DMS53 treated with DMSO at 0.1 percent for 48 hours (cell line): ENCODE data around the gene TMX2.
A peak's percentile ranks its signal among the peaks of the same experiment; 100 is the strongest.
"Not testable (repeated sequence)": the region's sequence is repeated elsewhere in the genome, so short reads cannot be mapped to it uniquely, and the experiment has no call there.

Experiments used
- DNase-seq: peaks from one replicate; lab custom pipeline; 2025; ENCODE audit not compliant: unreplicated experiment; lab: John Stamatoyannopoulos, UW

TMX2 gene, protein sequence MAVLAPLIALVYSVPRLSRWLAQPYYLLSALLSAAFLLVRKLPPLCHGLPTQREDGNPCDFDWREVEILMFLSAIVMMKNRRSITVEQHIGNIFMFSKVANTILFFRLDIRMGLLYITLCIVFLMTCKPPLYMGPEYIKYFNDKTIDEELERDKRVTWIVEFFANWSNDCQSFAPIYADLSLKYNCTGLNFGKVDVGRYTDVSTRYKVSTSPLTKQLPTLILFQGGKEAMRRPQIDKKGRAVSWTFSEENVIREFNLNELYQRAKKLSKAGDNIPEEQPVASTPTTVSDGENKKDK

DNA sequence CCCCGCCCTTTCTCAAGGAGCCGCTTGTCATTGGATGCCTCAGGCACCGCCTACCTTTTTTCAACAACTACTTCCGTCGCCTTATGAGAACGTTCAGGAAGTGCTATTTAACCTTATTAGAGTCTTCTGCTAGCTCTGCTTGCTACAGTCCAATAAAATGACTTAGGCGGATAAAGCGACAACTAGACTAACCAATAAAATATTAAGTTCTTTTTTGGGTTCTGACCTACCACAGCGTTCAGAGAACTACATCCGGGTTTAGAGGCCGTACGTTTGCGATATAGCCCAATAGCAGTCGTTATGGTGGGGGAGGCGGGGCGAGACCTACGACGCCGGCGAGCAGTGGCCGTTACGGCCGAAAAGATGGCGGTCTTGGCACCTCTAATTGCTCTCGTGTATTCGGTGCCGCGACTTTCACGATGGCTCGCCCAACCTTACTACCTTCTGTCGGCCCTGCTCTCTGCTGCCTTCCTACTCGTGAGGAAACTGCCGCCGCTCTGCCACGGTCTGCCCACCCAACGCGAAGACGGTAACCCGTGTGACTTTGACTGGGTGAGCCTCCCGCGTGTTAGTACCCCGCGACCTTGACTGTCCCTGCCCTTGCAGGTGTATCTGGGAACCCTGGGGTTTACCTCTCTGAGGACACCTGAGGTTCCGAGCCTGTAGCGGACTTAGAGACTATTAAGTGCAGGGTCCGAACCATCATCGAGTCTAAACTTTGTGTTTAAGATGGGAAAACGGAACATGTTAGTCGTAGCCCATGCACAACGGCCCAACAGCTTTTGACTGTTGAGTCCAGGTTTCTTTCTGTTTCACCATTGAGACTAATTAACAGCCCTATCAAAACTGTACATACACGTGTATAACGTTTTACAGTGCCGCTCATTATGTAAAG is at the start of gene TMX2:
TMX2 (plus strand) TSS at position 338 of the 895 bp plus-strand sequence; CDS start at position 364, 26 bp downstream.
- DNase-seq, result peak; percentile 83

DNA sequence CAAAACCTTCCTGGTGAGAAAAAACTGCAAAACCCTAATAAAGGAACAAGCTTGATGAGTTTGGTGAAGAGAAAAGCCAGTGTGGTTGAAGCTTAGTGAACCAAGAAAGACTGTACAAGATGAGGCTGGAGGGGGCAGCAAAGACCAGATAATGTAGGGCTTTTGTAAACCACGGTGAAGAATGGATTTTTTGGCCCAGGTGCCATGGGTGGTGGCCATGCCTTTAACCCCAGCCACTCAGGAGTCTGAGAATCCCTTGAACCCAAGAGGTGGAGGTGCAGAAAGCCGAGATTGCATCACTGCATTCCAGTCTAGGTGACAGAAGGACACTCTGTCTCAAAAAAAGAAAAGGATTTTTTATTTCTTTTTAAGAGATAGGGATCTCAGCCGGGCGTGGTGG is 49.5 kb upstream of the TMX2 start:
- DNase-seq, result no peak

DNA sequence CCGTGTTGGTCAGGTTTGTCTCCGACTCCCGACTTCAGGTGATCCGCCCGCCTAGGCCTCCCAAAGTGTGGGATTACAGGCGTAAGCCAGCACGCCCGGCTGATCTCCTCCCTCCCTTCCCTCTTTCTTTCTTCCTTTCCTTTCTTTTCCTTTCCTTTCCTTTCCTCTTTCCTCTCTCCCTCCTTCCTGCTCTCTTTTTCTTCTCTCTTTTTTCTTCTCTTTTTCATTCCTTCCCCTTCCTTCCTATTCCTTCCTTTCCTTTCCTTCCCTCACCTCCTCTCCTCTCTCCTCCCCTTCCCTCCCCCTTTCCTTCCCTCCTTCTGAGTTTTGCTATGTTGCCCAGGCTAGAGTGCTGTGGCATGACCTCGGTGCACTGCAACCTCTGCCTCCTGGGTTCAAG is 48.4 kb upstream of the TMX2 start:
- no peak for DNase-seq

DNA sequence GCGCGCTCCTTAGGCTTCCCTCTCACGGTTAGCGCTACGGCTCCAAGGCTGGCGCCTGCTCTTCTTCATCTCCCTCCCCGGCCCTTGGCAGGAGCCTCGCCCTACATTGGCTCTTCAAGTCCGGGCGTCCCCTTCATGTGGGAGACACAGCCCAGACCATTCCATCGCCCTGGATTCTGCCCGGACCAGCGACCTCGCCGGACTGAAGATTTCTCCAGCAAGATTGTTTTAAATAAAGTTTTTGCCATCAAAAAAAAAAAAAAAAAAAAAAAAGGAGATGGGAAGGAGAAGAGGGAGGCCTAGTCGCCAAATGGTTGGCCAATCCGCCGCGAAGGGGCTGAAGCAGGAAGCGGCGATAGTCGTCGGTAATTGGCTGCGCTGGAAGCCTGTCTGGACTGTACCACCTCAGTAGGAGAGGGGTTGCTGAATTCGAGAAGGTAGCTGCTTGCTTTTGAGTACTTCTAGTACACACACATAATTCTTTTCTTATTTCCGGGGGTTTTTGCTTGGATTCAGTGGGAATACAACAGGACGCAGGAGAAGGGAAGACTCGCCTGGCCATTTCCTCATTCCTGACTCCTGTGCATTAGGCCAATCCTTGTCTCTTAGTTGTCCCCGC is 45.2 kb upstream of the TMX2 start:
- DNase-seq, result peak; percentile 67

DNA sequence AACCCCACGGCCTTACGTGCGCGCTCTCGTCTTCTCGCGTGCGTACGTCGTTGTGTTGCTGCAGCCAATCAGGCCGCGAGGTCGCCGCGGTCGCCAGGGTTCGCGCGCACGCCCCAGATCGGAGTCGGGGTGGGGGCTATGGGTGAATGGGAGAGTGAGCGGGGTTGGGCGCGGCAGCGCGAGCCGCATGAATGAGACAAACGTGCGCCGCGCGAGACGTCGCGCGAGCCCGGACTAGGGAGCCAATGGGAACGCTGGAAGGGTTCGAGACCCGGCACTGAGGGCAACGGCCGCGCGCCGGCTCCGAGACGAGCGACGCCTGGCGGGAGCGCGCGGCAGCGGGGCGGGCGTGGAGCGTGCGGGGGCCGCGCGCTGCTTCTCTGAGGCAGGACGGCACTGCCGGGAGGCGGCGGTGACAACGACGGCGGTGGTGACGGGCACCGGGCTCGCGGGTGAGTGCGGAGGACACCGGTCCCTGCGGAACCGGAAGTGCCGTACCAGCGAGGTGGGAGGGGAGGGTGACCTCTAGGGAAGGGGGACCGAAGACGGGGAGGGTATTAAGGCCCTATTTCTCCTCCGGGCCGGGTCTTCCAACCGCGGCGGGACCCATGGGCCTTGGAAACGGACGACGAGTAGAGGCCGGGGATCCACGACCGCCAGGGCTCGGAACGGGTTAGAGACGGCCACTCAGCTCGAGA is 44.5 kb upstream of the TMX2 start, which contains the start of gene ZDHHC5:
ZDHHC5 (plus strand) TSS at position 379 of the 698 bp plus-strand sequence. CDS start 4,977 bp downstream, outside the sequence.
- peak; percentile 74 for DNase-seq

DNA sequence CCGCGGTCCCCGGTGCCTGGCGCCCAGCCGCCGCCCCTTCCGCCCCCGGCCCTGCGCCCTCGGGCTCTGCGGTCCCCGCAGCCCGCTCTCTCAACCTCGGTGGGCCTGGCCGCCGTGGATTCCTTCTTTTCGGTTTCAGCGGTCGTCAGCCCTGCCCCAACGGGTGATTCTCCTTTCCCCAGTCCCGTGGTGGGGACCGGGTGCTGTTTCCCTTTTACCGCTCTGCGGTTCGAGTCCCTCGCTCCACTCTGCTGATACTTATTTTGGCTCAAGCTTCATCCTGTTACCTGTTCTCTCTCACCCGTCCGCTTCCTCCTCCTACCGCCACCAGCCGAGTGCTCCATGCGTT is 44.0 kb upstream of the TMX2 start:
- DNase-seq, result no peak

DNA sequence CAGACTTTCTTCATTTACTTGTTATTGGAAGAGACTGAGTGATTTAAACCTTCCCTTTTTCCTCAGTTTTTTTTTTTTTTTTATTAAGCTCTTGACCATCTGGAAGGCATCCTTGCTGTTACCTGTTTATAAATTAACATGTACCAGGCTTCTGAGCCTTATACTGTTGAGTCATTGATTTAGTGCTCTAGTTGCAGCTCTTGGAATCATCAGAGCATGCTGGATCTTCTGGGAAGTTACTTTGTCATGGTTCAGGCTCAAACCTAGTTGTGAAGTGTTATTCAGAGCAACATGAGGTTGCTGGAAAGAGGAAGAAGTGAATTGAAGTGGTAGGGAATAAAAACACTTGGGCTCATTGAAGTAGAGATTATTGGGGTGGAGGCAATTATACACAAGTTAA is 38.1 kb upstream of the TMX2 start:
- no peak for DNase-seq

DNA sequence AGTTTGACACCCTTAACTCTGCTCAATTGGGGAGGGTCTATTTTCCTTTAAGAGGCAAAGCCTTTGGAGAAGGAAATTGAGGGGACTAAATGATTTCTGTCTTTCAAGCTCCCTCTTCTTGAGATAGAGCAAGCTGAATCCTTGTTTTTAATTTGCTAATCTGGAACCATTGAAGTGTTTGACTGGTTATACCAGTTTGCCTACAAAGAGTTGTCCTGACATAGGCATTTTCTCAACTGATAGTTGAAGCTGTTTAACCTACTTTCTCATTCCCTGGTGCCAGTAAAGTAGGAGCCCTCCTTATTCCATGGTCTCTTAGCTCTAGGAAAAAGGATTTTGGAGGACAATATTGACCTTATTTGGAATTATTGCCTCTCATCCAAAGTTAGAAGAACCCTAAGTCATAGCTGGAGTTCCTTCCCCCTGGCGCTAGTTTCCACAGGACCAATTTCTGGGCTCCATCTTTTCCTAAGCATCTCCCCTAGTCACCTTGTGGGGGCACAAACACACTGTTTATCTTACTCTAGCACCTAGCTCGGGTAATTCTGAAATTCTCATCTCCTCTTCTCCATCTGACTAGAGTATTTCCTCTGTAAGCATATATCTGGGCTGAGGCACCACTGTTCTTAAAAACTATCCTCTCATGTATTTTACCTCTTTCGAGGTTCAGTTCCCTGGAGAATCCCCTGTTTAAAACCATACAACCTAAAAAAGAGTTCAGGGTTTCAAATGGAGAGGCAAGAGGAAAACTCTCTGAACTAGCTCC is 37.0 kb upstream of the TMX2 start:
- no peak for DNase-seq

DNA sequence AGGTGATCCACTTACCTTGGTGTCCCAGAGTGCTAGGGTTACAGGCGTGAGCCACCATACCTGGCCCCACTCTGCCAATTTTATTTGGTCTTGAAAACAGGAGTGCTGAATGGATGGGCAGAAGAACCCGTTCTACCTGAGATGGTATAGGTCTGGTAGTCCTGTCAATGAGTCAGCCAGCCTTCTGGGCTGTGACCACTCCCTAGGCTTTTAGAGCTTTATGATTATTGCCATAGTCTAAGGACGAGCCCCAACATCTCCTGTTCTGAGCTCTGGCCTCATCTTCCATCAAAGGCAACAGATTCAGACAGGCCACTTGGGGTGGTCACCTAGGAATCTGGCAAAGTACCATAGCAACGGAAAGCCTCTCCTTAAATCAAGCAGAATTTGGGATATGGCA is 33.0 kb upstream of the TMX2 start:
- DNase-seq, result no peak

DNA sequence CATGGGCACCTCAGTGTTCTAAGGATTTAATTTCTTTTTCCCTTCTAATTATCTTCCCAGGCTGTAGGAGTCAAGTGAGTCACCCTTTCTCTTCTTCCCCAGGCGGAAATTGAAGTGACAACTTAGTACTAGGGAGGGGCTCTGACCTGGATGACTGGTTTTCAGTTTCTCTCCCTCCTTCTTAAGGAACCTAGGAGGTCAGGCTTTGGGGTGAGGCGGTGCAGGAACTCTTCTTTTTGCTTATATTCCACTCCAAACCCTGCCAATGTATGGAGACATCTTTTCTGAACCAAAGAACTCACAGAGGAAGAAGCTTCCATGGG is 31.9 kb upstream of the TMX2 start:
- no peak for DNase-seq

DNA sequence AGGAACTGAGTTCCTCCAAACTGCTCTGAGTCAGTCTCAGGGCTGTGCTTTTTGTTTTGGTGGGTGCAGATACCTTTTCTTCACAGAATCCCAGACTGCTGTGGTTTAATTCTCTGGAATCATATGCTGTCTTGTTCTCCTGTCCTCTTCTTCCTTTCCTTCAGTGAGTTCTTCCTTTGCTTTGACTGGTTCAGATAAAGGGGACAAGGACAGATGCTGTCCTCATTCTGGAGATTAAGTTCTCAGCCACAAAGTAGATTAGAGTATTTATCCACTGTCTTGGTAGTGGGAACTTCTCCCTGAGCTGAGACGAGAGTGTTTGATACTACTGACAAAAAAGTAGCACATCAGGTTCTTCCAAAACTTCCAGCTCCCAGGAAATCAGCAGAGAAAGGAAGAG is 31.2 kb upstream of the TMX2 start:
- no peak for DNase-seq

DNA sequence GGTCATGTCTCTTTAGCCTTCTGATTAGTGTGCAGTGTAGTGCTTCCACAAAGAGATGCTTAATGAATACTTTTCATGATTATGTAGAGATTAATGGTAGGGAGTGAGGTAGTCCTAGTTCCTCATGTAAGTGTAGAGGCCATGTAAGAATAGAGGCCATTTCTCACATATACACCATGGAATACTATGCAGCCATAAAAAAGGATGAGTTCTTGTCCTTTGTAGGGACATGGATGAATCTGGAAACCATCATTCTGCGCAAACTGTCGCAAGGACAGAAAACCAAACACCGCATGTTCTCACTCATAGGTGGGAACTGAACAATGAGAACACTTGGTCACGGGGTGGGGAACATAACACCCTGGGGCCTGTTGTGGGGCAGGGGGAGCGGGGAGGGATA is 21.9 kb upstream of the TMX2 start:
- not testable (repeated sequence) for DNase-seq

DNA sequence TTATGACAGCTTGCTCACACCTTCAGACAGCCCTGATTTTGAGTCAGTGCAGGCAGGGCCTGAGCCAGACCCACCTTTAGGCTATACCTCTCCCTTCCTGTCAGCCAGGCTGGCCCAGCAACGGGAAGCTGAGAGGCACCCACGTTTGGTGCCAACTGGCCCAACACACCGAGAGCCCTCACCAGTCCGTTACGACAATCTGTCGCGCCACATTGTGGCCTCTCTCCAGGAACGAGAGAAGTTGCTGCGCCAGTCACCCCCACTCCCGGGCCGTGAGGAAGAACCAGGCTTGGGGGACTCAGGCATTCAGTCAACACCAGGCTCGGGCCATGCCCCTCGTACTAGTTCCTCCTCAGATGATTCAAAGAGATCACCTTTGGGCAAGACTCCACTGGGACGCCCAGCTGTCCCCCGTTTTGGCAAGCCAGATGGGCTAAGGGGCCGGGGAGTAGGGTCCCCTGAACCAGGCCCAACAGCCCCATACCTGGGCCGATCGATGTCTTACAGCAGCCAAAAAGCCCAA is 13.5 kb upstream of the TMX2 start:
- no peak for DNase-seq

DNA sequence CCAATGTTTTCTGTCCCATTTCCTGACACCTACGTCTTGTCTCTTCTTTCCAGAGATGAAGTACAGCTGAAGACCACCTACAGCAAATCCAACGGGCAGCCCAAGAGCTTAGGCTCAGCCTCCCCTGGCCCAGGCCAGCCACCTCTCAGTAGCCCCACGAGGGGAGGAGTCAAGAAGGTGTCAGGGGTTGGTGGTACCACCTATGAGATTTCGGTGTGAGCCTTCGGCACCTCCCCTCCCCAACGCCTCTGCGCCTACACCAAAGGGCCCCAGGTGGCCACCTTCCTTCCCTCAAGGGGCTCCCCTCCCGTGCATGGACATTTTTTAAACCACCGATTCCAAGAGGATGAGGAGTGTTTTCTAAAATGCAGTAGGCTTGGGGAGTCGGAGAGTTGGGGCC is 12.6 kb upstream of the TMX2 start:
- no peak for DNase-seq

DNA sequence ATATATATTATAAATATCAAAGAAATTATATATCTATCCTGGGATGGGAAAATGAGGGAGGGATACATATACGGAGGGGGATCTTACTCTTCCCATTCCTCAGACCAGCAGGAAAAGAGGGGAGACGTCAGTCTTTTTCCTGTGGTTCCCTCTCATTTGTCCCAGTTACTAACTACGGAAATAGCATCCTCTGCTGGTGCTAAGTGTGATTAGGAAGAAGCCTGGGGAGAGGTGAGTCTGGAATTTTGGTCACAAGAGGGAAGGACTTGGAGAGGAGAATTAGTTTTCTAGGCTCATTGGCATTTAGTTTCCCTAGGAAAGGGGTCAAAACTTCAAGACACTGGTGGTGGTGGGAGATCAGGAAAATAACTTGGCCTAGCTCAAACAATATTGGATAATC is 12.0 kb upstream of the TMX2 start:
- DNase-seq, result no peak

DNA sequence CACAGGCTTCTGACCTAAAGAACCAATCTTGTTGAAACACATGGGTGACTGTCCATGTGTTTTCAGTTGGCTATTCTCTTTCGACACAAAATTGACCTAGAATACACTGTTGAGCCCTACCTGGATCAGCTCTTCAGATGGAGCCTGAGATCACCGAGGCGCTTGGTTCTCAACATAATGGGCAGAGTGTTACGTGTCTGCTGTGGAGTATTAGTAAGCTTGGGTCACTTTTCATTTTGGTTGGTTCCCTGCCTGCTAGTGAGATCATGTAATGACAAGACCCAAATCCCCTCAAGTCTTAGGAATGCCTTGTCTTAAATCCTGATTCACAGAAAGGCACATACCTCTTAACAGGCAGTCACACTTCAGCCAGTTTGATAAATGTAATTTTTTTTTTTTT is 9.1 kb upstream of the TMX2 start:
- DNase-seq, result no peak

DNA sequence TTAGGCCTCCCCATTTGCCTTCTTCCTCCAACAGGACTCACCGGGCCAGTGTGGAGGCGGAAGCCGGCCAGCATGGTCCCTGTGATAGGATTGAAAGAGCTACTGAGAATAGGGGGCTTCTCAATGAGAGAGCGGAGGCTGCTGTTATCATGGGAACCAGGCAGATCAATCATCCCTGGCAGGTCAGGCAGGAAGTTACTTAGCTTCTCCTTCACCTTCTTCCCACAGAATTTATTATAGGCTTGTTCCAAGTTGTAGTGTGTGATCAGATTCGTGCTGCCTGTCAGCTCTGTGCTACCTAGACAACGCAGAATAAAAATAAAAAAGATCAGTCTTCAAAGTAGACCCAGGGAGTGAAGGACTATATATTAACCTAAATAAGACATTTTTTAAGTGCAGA is 7.5 kb upstream of the TMX2 start:
- DNase-seq, result no peak

DNA sequence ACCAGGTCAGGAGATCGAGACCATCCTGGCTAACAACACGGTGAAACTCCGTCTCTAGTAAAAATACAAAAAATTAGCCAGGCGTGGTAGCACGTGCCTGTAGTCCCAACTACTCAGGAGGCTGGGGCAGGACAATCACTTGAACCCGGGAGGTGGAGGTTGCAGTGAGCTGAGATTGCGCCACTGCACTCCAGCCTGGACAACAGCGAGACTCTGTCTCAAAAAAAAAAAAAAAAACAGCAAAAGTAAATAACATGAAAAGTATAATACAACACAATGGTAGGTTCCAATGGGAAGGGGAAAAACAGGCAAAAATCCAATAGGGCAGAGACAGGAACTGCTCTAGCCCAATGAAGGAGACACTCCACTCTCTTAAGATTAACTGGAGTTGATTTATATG is 7.0 kb upstream of the TMX2 start:
- not testable (repeated sequence) for DNase-seq

DNA sequence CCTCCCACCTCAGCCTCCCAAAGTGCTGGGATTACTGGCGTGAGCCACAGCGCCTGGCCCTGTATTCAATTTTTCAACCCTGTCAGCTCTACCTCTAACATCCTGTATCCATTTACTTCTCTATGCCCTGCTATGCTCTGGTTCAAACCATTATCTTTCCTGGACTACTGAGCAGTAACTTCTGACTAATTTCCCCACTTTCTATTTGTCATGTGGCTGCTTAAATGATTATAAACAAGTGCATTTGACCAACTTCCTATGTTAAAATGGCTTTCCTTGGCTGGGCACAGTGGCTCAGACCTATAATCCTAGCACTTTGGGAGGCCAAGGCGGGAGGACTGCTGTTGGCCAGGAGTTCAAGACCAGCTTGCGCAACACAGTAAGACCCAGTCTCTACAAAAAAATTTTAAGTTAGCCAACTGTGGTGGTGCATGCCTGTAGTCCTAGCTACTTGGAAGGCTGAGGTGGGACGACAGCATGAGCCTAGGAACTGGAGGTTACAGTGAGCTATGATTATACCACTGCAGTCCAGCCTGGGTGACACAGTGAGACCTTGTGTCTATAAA is 2.5 kb upstream of the TMX2 start:
- DNase-seq, result no peak
